CD4-positive, alpha-beta T cell treated with Interferon gamma for 1 hour (primary cell): ENCODE data around the gene ZNF497.
A peak's percentile ranks its signal among the peaks of the same experiment; 100 is the strongest.

Source experiments
- DNase-seq: peaks from one replicate; pipeline ENCODE4 v3.0.0-alpha.2; 2020

Gene ZNF497

GRCh38 chr19:58305932-58306323, 56.6 kb downstream of the ZNF497 start:
- no peak for DNase-seq

- peak; percentile 97 for DNase-seq
Measured at GRCh38 chr19:58305065-58305931, 57.3 kb downstream of the ZNF497 start, which contains the start of gene ERVK3-1. Gene ERVK3-1, plus strand, starts transcription at chr19:58305377. Its CDS starts 6,792 bp downstream, at chr19:58312169.

GRCh38 chr19:58304748-58305064, 57.8 kb downstream of the ZNF497 start:
- DNase-seq: no peak
